SU-DHL-6 (cell line): Measurements from ENCODE around the gene FAM199X.

ENCODE experiments used
- H2AFZ ChIP-seq: fragments of 200-600 bp; sonication (generic); 2 replicates; pipeline ENCODE4 v1.6.1; 2014; ENCODE audit warnings: low read depth, mild to moderate bottlenecking, moderate library complexity, mixed read lengths, antibody characterized with exemption, low read length; ENCODE audit not compliant: severe bottlenecking
- H3F3A ChIP-seq: fragments of 200-600 bp; shearing (Covaris generic); 2 replicates; pipeline ENCODE4 v1.6.0; 2016; ENCODE audit warnings: antibody characterized with exemption, mild to moderate bottlenecking; ENCODE audit not compliant: insufficient read depth
- H3K27ac ChIP-seq: fragments of 200-600 bp; sonication (generic); 2 replicates; pipeline ENCODE4 v1.5.1; 2016; ENCODE audit warnings: low read depth, mild to moderate bottlenecking, low read length, moderate library complexity, mixed read lengths
- H3K27me3 ChIP-seq: fragments of 200-600 bp; sonication (generic), shearing (Covaris generic); 2 replicates; pipeline ENCODE4 v1.6.0; 2014; ENCODE audit warnings: mild to moderate bottlenecking, low read length
- H3K36me3 ChIP-seq: fragments of 200-600 bp; sonication (generic); 2 replicates; pipeline ENCODE4 v1.6.1; 2014; ENCODE audit warnings: mild to moderate bottlenecking, low read length, mixed read lengths
- H3K4me2 ChIP-seq: fragments of 300-600, 200-600 bp; shearing (Covaris generic), sonication (generic); 2 replicates; pipeline ENCODE4 v1.6.0; 2014; ENCODE audit warnings: low read length, low read depth, mild to moderate bottlenecking; ENCODE audit not compliant: poor library complexity, severe bottlenecking
- H3K4me3 ChIP-seq: fragments of 200-600 bp; sonication (generic); 2 replicates; pipeline ENCODE4 v1.5.1; 2014; ENCODE audit warnings: antibody characterized with exemption, low read length, mild to moderate bottlenecking, mixed read lengths; ENCODE audit not compliant: insufficient read depth, poor library complexity, severe bottlenecking
- H3K79me2 ChIP-seq: fragments of 200-600 bp; sonication (generic); 2 replicates; pipeline ENCODE4 v1.6.1; 2014; ENCODE audit warnings: mild to moderate bottlenecking, low read length, moderate library complexity; ENCODE audit not compliant: insufficient read depth
- H3K9ac ChIP-seq: fragments of 200-600 bp; sonication (generic); 2 replicates; pipeline ENCODE4 v1.7.0; 2014; ENCODE audit warnings: mild to moderate bottlenecking, low read length
- H3K9me2 ChIP-seq: fragments of 200-600 bp; sonication (generic); replicated peaks from 2 replicates; pipeline ENCODE4 v1.6.1; 2014; ENCODE audit warnings: low read length; ENCODE audit not compliant: insufficient read depth
- H3K9me3 ChIP-seq: fragments of 200-600 bp; sonication (generic); 2 replicates; pipeline ENCODE4 v1.6.1; 2014; ENCODE audit warnings: low read length, mixed read lengths; ENCODE audit not compliant: insufficient read depth
- H4K20me1 ChIP-seq: fragments of 200-600 bp; sonication (generic); 2 replicates; pipeline ENCODE4 v1.6.1; 2014; ENCODE audit warnings: low read depth, mild to moderate bottlenecking, antibody characterized with exemption, low read length, moderate library complexity, mixed read lengths
- CTCF ChIP-seq: fragments of 200-600 bp; sonication (generic); IDR thresholded peaks from one replicate; pipeline ENCODE4 v1.5.1; 2017; ENCODE audit warnings: antibody characterized with exemption, mild to moderate bottlenecking, low read length, moderate library complexity; ENCODE audit not compliant: insufficient read depth, poor library complexity, severe bottlenecking
- EZH2phosphoT487 ChIP-seq: fragments of 200-600 bp; sonication (generic), shearing (Covaris generic); conservative IDR thresholded peaks from 2 replicates; pipeline ENCODE4 v1.6.1; 2018; ENCODE audit warnings: mild to moderate bottlenecking, antibody characterized with exemption, low read length, moderate library complexity, mixed read lengths

The FAM199X gene

GRCh38 chrX:104137496-104137895 lies 28.8 kb upstream of the FAM199X start:
- Histone ChIP-seq H4K20me1 (no peaks in the 10 kb centered on the region), H3K4me2 (no peak overlapping the region), H3K4me3 (no peak overlapping the region), H3K9me3 (no peaks in the 10 kb centered on the region), H3K79me2 (no peaks in the 10 kb centered on the region), H3K27ac (no peak overlapping the region), H2AFZ (no peak overlapping the region), H3K9me2 (no peaks in the 10 kb centered on the region), H3K27me3 (no peaks in the 10 kb centered on the region), H3F3A (no peaks in the 10 kb centered on the region), H3K36me3 (no peaks in the 10 kb centered on the region), H3K9ac (no peak overlapping the region)
- no peak for TF ChIP-seq CTCF
- TF ChIP-seq EZH2phosphoT487: no peak

- no peak overlapping the region for H3K4me2 ChIP-seq
- no peaks in the 10 kb centered on the region for H3K27me3 ChIP-seq
- no peaks in the 10 kb centered on the region for H3K36me3 ChIP-seq
- no peak overlapping the region for H3K27ac ChIP-seq
- no peaks in the 10 kb centered on the region for H3K9me2 ChIP-seq
- no peaks in the 10 kb centered on the region for H3K79me2 ChIP-seq
- TF ChIP-seq EZH2phosphoT487 (no peak), CTCF (no peak)
- no peak overlapping the region for H3K9ac ChIP-seq
- H3K4me3 ChIP-seq: no peak overlapping the region
- no peak overlapping the region for H2AFZ ChIP-seq
- no peaks in the 10 kb centered on the region for H3F3A ChIP-seq
- no peaks in the 10 kb centered on the region for H4K20me1 ChIP-seq
- H3K9me3 ChIP-seq: no peaks in the 10 kb centered on the region
Measured at GRCh38 chrX:104141087-104141760, 25.0 kb upstream of the FAM199X start.

GRCh38 chrX:104151037-104151436 lies 15.2 kb upstream of the FAM199X start:
- Histone ChIP-seq H3K9ac (no peak overlapping the region), H3K9me2 (no peaks in the 10 kb centered on the region), H3K27ac (no peak overlapping the region), H3K4me2 (no peak overlapping the region), H4K20me1 (no peaks in the 10 kb centered on the region), H3K27me3 (no peaks in the 10 kb centered on the region), H3K79me2 (peaks cover 8% of the 10 kb centered on the region; the same call in 1 of the 2 replicates), H3K36me3 (no peaks in the 10 kb centered on the region), H3K4me3 (no peak overlapping the region), H3K9me3 (no peaks in the 10 kb centered on the region), H2AFZ (no peak overlapping the region), H3F3A (no peaks in the 10 kb centered on the region)
- no peak for TF ChIP-seq EZH2phosphoT487
- TF ChIP-seq CTCF: no peak
